H9 (cell line): ENCODE results near the gene FKTN. TPM values are rescaled to one million over a fixed set of nuclear protein-coding genes. Genes with fewer than 3 reads are reported as not detected.

Experiments
- DNase-seq: peaks from one replicate; pipeline ENCODE4 v3.0.0-alpha.2; 2017
- H2AFZ ChIP-seq: one replicate; pipeline ENCODE4 v1.6.1; 2013; ENCODE audit warnings: mild to moderate bottlenecking, low read length, control low read depth, moderate library complexity
- H2AK5ac ChIP-seq: 2 replicates; pipeline ENCODE4 v1.6.1; 2013; ENCODE audit warnings: low read length, control low read depth, mixed read lengths; ENCODE audit not compliant: insufficient read length
- H2BK120ac ChIP-seq: one replicate; pipeline ENCODE4 v1.6.1; 2013; ENCODE audit warnings: low read depth, mild to moderate bottlenecking, low read length, control low read depth, inconsistent platforms; ENCODE audit not compliant: poor library complexity, severe bottlenecking
- H2BK12ac ChIP-seq: 2 replicates; pipeline ENCODE4 v1.6.1; 2013; ENCODE audit warnings: low read length, control low read depth, mixed read lengths, low read depth; ENCODE audit not compliant: insufficient read length
- H2BK15ac ChIP-seq: 2 replicates; pipeline ENCODE4 v1.6.1; 2013; ENCODE audit warnings: low read depth, low read length, control low read depth
- H2BK20ac ChIP-seq: one replicate; pipeline ENCODE4 v1.6.1; 2013; ENCODE audit warnings: low read depth, mild to moderate bottlenecking, low read length, control low read depth, inconsistent platforms; ENCODE audit not compliant: poor library complexity, severe bottlenecking
- H2BK5ac ChIP-seq: 2 replicates; pipeline ENCODE4 v1.6.1; 2013; ENCODE audit warnings: low read length, control low read depth, mixed read lengths; ENCODE audit not compliant: insufficient read length
- H3K14ac ChIP-seq: 2 replicates; pipeline ENCODE4 v1.6.1; 2013; ENCODE audit warnings: low read length, control low read depth; ENCODE audit not compliant: insufficient read depth
- H3K18ac ChIP-seq: 2 replicates; pipeline ENCODE4 v1.6.1; 2013; ENCODE audit warnings: low read depth, mild to moderate bottlenecking, mixed read lengths, low read length, control low read depth; ENCODE audit not compliant: insufficient read length
- H3K23ac ChIP-seq: 2 replicates; pipeline ENCODE4 v1.6.1; 2013; ENCODE audit warnings: low read length, control low read depth, mixed read lengths, low read depth; ENCODE audit not compliant: insufficient read length
- H3K23me2 ChIP-seq: 2 replicates; pipeline ENCODE4 v1.6.1; 2013; ENCODE audit warnings: low read depth, mild to moderate bottlenecking, mixed read lengths, low read length, control low read depth; ENCODE audit not compliant: insufficient read length, poor library complexity, severe bottlenecking
- H3K27ac ChIP-seq: 2 replicates; pipeline ENCODE4 v1.5.1; 2013; ENCODE audit warnings: low read length, control low read depth, mixed read lengths, low read depth; ENCODE audit not compliant: insufficient read length
- H3K27me3 ChIP-seq: 2 replicates; pipeline ENCODE4 v1.6.1; 2013; ENCODE audit warnings: low read length, control low read depth, inconsistent platforms; ENCODE audit not compliant: insufficient read depth
- H3K4ac ChIP-seq: 2 replicates; pipeline ENCODE4 v1.6.1; 2013; ENCODE audit warnings: low read depth, mild to moderate bottlenecking, control low read depth, inconsistent platforms, low read length, moderate library complexity
- H3K4me1 ChIP-seq: 2 replicates; pipeline ENCODE4 v1.6.1; 2013; ENCODE audit warnings: low read length, control low read depth, inconsistent platforms; ENCODE audit not compliant: insufficient read depth
- H3K4me2 ChIP-seq: 2 replicates; pipeline ENCODE4 v1.6.1; 2013; ENCODE audit warnings: low read length, control low read depth, mixed read lengths; ENCODE audit not compliant: insufficient read length, insufficient read depth
- H3K56ac ChIP-seq: 2 replicates; pipeline ENCODE4 v1.6.1; 2013; ENCODE audit warnings: low read depth, mild to moderate bottlenecking, mixed read lengths, low read length, control low read depth; ENCODE audit not compliant: insufficient read length
- H3K79me1 ChIP-seq: 2 replicates; pipeline ENCODE4 v1.6.1; 2013; ENCODE audit warnings: low read depth, mild to moderate bottlenecking, moderate library complexity, low read length, control low read depth, inconsistent platforms; ENCODE audit not compliant: insufficient read depth, poor library complexity, severe bottlenecking
- H3K79me2 ChIP-seq: 2 replicates; pipeline ENCODE4 v1.6.1; 2013; ENCODE audit warnings: low read length, control low read depth, inconsistent platforms; ENCODE audit not compliant: insufficient read depth
- H3K9ac ChIP-seq: 2 replicates; pipeline ENCODE4 v1.6.1; 2013; ENCODE audit warnings: low read length, control low read depth, mixed read lengths; ENCODE audit not compliant: insufficient read length; ENCODE audit errors: extremely low read depth
- H3K9me3 ChIP-seq: one replicate; pipeline ENCODE4 v1.6.1; 2013; ENCODE audit warnings: low read depth, low read length, inconsistent platforms; ENCODE audit not compliant: control insufficient read depth
- H3T11ph ChIP-seq: one replicate; pipeline ENCODE4 v1.6.1; 2013; ENCODE audit warnings: mild to moderate bottlenecking, low read length, control low read depth, inconsistent platforms
- H4K20me1 ChIP-seq: one replicate; pipeline ENCODE4 v1.6.1; 2013; ENCODE audit not compliant: control insufficient read depth, insufficient read length, insufficient read depth
- H4K5ac ChIP-seq: 2 replicates; pipeline ENCODE4 v1.6.1; 2013; ENCODE audit warnings: low read depth, mild to moderate bottlenecking, mixed read lengths, low read length, control low read depth; ENCODE audit not compliant: insufficient read length
- H4K8ac ChIP-seq: replicated peaks from 2 replicates; pipeline ENCODE4 v1.6.1; 2013; ENCODE audit warnings: low read length, control low read depth, mixed read lengths, low read depth; ENCODE audit not compliant: insufficient read length
- H4K91ac ChIP-seq: 2 replicates; pipeline ENCODE4 v1.6.1; 2013; ENCODE audit warnings: low read depth, mild to moderate bottlenecking, moderate library complexity, mixed read lengths, low read length, control low read depth; ENCODE audit not compliant: insufficient read length
- H3K27ac Mint-ChIP-seq, 3 experiments: 2 replicates in 2 of 3; 3 replicates in 1 of 3; pipeline ENCODE4 v1.8.0; 2020 to 2021; ENCODE audit warnings: mixed read lengths in 3 of 3, mild to moderate bottlenecking in 1 of 3, moderate library complexity in 1 of 3
- H3K27me3 Mint-ChIP-seq: 2 replicates; pipeline ENCODE4 v1.8.0; 2021; ENCODE audit warnings: low read depth, mild to moderate bottlenecking, moderate library complexity, mixed read lengths
- H3K36me3 Mint-ChIP-seq, 3 experiments: 2 replicates in 2 of 3; 3 replicates in 1 of 3; pipeline ENCODE4 v1.8.0; 2020 to 2021; ENCODE audit warnings: low read depth in 3 of 3, mixed read lengths in 3 of 3; ENCODE audit not compliant: insufficient read depth in 1 of 3
- H3K4me1 Mint-ChIP-seq, 2 experiments: 2 replicates each; pipeline ENCODE4 v1.8.0; 2020; ENCODE audit warnings: mixed read lengths in 2 of 2
- H3K4me3 Mint-ChIP-seq, 2 experiments: 2 replicates in 1 of 2; 3 replicates in 1 of 2; pipeline ENCODE4 v1.8.0; 2020 to 2021; ENCODE audit warnings: mild to moderate bottlenecking in 2 of 2, mixed read lengths in 2 of 2, moderate library complexity in 1 of 2
- H3K9me3 Mint-ChIP-seq, 2 experiments: 2 replicates in 1 of 2; 3 replicates in 1 of 2; pipeline ENCODE4 v1.8.0; 2020; ENCODE audit warnings: mild to moderate bottlenecking in 2 of 2, mixed read lengths in 2 of 2, moderate library complexity in 1 of 2
- CTCF ChIP-seq: fragments of 200-600 bp; sonication (generic); conservative IDR thresholded peaks from 3 replicates; pipeline ENCODE4 v1.8.0; 2021; ENCODE audit warnings: antibody characterized with exemption, mild to moderate bottlenecking
- WGBS: extraction: QIAGEN DNeasy Blood & Tissue Kit; methylation state at CpG from one replicate; pipeline ENCODE4 v1.1.7; 2013; ENCODE audit warnings: missing lambda C conversion rate, low lambda C conversion rate, mixed read lengths; ENCODE audit not compliant: insufficient read length; ENCODE audit errors: extremely low coverage; 5-methylcytosine and 5-hydroxymethylcytosine counted together
- total RNA-seq: library from RNA; stranded (reverse); gene quantifications from 2 replicates; pipeline ENCODE4 v1.2.1, GENCODE V29; 2021

The FKTN gene
- total RNA-seq, 1 experiment from 2014 or later = 14.3 TPM

- no peaks in the 10 kb centered on the region for H3K36me3 Mint-ChIP-seq
- no peak overlapping the region for H3K56ac ChIP-seq
- H2BK12ac ChIP-seq = no peak overlapping the region
- H3K4me1 Mint-ChIP-seq = no peaks in the 10 kb centered on the region
- WGBS = no CpG with 5 or more reads among the region's 2 CpGs
- no peak overlapping the region for H3T11ph ChIP-seq
- no peak overlapping the region for H2AK5ac ChIP-seq
- H3K4me3 Mint-ChIP-seq = no peak overlapping the region
- no peak overlapping the region for H3K4ac ChIP-seq
- H2BK120ac ChIP-seq = no peak overlapping the region
- H2BK5ac ChIP-seq = no peak overlapping the region
- H2AFZ ChIP-seq = no peak overlapping the region
- no peak overlapping the region for H3K27ac ChIP-seq
- no peak overlapping the region for H3K14ac ChIP-seq
- H3K4me1 ChIP-seq = no peaks in the 10 kb centered on the region
- H4K91ac ChIP-seq = no peak overlapping the region
- no peak overlapping the region for H2BK20ac ChIP-seq
- no peak overlapping the region for H2BK15ac ChIP-seq
- H3K27me3 Mint-ChIP-seq = no peaks in the 10 kb centered on the region
- no peak overlapping the region for H3K27ac Mint-ChIP-seq
- TF ChIP-seq CTCF = no peak
- H4K8ac ChIP-seq = no peak overlapping the region
- H4K20me1 ChIP-seq = no peaks in the 10 kb centered on the region
- H3K79me1 ChIP-seq = no peaks in the 10 kb centered on the region
- H4K5ac ChIP-seq = no peak overlapping the region
- no peaks in the 10 kb centered on the region for H3K79me2 ChIP-seq
- H3K4me2 ChIP-seq = no peak overlapping the region
- H3K9me3 ChIP-seq = no peaks in the 10 kb centered on the region
- H3K18ac ChIP-seq = no peak overlapping the region
- H3K23ac ChIP-seq = no peak overlapping the region
- no peak for DNase-seq
- H3K27me3 ChIP-seq = no peaks in the 10 kb centered on the region
- no peaks in the 10 kb centered on the region for H3K23me2 ChIP-seq
- no peaks in the 10 kb centered on the region for H3K9me3 Mint-ChIP-seq
- no peak overlapping the region for H3K9ac ChIP-seq
Observed at GRCh38 chr9:105621001-105621400, 63.1 kb downstream of the FKTN start.
